Measurements from ENCODE around the gene OTUB2.

GRCh38 chr14:94054936-94055335, 28.8 kb downstream of the OTUB2 start:
- no peak for TF ChIP-seq CTCF (IDR thresholded peaks at IDR 0.05)
- no peak for TF ChIP-seq POLR2A (IDR thresholded peaks at IDR 0.05)

Measured in esophagus squamous epithelium (tissue), 4 donors.